Keratinocyte (primary cell): ENCODE data around the gene C19orf38. TPM values are rescaled to one million over a fixed set of nuclear protein-coding genes. Genes with fewer than 3 reads are reported as not detected.

Experiments used
- DNase-seq: peaks from one replicate; pipeline ENCODE4 v3.0.0-alpha.2; 2011; ENCODE audit warnings: low read depth, missing footprints, low spot score
- FAIRE-seq: peaks from 2 replicates; lab custom pipeline; 2011; peaks lifted over from hg19 to GRCh38; lab: Jason Lieb, UNC
- H2AFZ ChIP-seq: 2 replicates; pipeline ENCODE4 v1.6.0; 2012; ENCODE audit warnings: low read length, control low read depth, inconsistent platforms; ENCODE audit not compliant: control insufficient read depth
- H3K27ac ChIP-seq: 2 replicates; pipeline ENCODE4 v1.5.1; 2011; ENCODE audit warnings: low read length; ENCODE audit not compliant: control insufficient read depth, insufficient read depth
- H3K27me3 ChIP-seq: 3 replicates; pipeline ENCODE4 v1.6.0; 2011; ENCODE audit warnings: low read length; ENCODE audit not compliant: control insufficient read depth, insufficient read depth; ENCODE audit errors: extremely low read depth
- H3K36me3 ChIP-seq, 2 experiments: 2 replicates in 1 of 2; 3 replicates in 1 of 2; pipeline ENCODE4 v1.5.1; 2011; ENCODE audit warnings: low read length in 2 of 2, mild to moderate bottlenecking in 1 of 2; ENCODE audit not compliant: control insufficient read depth in 2 of 2, insufficient read depth in 2 of 2; ENCODE audit errors: extremely low read depth in 1 of 2
- H3K4me1 ChIP-seq: 3 replicates; pipeline ENCODE4 v1.5.1; 2011; ENCODE audit warnings: low read length; ENCODE audit not compliant: control insufficient read depth, insufficient read depth; ENCODE audit errors: extremely low read depth
- H3K4me2 ChIP-seq: 3 replicates; pipeline ENCODE4 v1.6.0; 2011; ENCODE audit warnings: low read depth, low read length; ENCODE audit not compliant: control insufficient read depth, insufficient read depth; ENCODE audit errors: extremely low read depth
- H3K4me3 ChIP-seq, 3 experiments: fragments of 200-600 bp in 1 of 3; sonication (generic) in 1 of 3; 2 replicates in 2 of 3; 3 replicates in 1 of 3; pipeline ENCODE4 v1.5.1; 2011 to 2016; ENCODE audit warnings: low read length in 3 of 3, mild to moderate bottlenecking in 3 of 3, control low read depth in 2 of 3, inconsistent platforms in 1 of 3, low read depth in 1 of 3, mixed read lengths in 1 of 3, mixed run types in 1 of 3, moderate library complexity in 1 of 3; ENCODE audit not compliant: control insufficient read depth in 2 of 3, insufficient read depth in 2 of 3; ENCODE audit errors: extremely low read depth in 1 of 3
- H3K79me2 ChIP-seq: 2 replicates; pipeline ENCODE4 v1.6.0; 2012; ENCODE audit warnings: low read length; ENCODE audit not compliant: control insufficient read depth, insufficient read depth
- H3K9ac ChIP-seq: 3 replicates; pipeline ENCODE4 v1.6.0; 2011; ENCODE audit warnings: low read length; ENCODE audit not compliant: control insufficient read depth, insufficient read depth; ENCODE audit errors: extremely low read depth
- H3K9me1 ChIP-seq: 3 replicates; pipeline ENCODE4 v1.6.0; 2011; ENCODE audit warnings: low read length; ENCODE audit not compliant: control insufficient read depth, insufficient read depth; ENCODE audit errors: extremely low read depth
- H3K9me3 ChIP-seq: 2 replicates; pipeline ENCODE4 v1.5.1; 2012; ENCODE audit warnings: low read depth, low read length; ENCODE audit not compliant: control insufficient read depth
- H4K20me1 ChIP-seq: 3 replicates; pipeline ENCODE4 v1.6.0; 2011; ENCODE audit warnings: low read length; ENCODE audit not compliant: control insufficient read depth, insufficient read depth; ENCODE audit errors: extremely low read depth
- EZH2 ChIP-seq: IDR thresholded peaks from one replicate; pipeline ENCODE4 v1.6.1; 2012; ENCODE audit warnings: inconsistent platforms, mild to moderate bottlenecking, low read length, moderate library complexity
- dilution Hi-C: fragments of 300-500 bp; cut with MboI; formaldehyde crosslinking; loops from one replicate; pipeline ENCODE4 v1.7.0; 2020; ENCODE audit warnings: low sequenced_read_pairs; ENCODE audit not compliant: extremely low pct_ligation_motif_present
- polyA plus RNA-seq, 5 experiments: library from polyadenylated mRNA; depleted of rRNA in 3 of 5; stranded (reverse) in 3 of 5; stranded (forward) in 1 of 5; unstranded in 1 of 5; fragments of >200 nt; gene quantifications; 1 replicate in 1 of 5; 2 replicates in 3 of 5; 3 replicates in 1 of 5; pipeline versions ENCODE4 v1.2.1 to v1.2.3, GENCODE V29; 2011 to 2012; ENCODE audit warnings: missing spikeins in 2 of 5, low read depth in 1 of 5, low replicate concordance in 1 of 5
- TF ChIP-seq, protein P1 (sequence below), 3 experiments: IDR thresholded peaks in 1 of 3; conservative IDR thresholded peaks in 1 of 3; optimal IDR thresholded peaks in 1 of 3; 2 replicates in 2 of 3; 3 replicates in 1 of 3; pipeline versions ENCODE3 to v1.5.1; 2011; ENCODE audit warnings: low read length in 3 of 3, mild to moderate bottlenecking in 3 of 3, moderate library complexity in 2 of 3, control low read depth in 1 of 3, inconsistent platforms in 1 of 3; ENCODE audit not compliant: insufficient read depth in 2 of 3; ENCODE audit errors: extremely low read depth in 1 of 3

Gene C19orf38
- polyA plus RNA-seq, 1 donor (not counting 4 experiments of a cell fraction or from before 2014, with no cell fraction given) = 0.14 TPM

- no peak for DNase-seq
- Histone ChIP-seq H3K9ac (no peak overlapping the region), H3K9me1 (no peaks in the 10 kb centered on the region), H3K27ac (no peak overlapping the region), H3K4me1 (no peaks in the 10 kb centered on the region), H3K79me2 (no peaks in the 10 kb centered on the region), H3K27me3 (no peaks in the 10 kb centered on the region), H3K4me3 (no peak overlapping the region), H3K36me3 (no peaks in the 10 kb centered on the region), H4K20me1 (no peaks in the 10 kb centered on the region), H3K9me3 (no peaks in the 10 kb centered on the region), H2AFZ (no peak overlapping the region), H3K4me2 (no peak overlapping the region)
- dilution Hi-C loops = no loop called here
- TF ChIP-seq, protein P1, sequence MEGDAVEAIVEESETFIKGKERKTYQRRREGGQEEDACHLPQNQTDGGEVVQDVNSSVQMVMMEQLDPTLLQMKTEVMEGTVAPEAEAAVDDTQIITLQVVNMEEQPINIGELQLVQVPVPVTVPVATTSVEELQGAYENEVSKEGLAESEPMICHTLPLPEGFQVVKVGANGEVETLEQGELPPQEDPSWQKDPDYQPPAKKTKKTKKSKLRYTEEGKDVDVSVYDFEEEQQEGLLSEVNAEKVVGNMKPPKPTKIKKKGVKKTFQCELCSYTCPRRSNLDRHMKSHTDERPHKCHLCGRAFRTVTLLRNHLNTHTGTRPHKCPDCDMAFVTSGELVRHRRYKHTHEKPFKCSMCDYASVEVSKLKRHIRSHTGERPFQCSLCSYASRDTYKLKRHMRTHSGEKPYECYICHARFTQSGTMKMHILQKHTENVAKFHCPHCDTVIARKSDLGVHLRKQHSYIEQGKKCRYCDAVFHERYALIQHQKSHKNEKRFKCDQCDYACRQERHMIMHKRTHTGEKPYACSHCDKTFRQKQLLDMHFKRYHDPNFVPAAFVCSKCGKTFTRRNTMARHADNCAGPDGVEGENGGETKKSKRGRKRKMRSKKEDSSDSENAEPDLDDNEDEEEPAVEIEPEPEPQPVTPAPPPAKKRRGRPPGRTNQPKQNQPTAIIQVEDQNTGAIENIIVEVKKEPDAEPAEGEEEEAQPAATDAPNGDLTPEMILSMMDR (optimal IDR thresholded peaks at IDR 0.05 in 1 of 3, IDR thresholded peaks at IDR 0.05 in 1 of 3, conservative IDR thresholded peaks at IDR 0.05 in 1 of 3; ENCODE audit: extremely low read depth in 1 of 3, insufficient read depth in 2 of 3, low read length in 3 of 3) = no peak
- TF ChIP-seq EZH2 = no peak
- no peak for FAIRE-seq
These were observed 4.7 kb downstream of the C19orf38 start for GRCh38 chr19:10852941-10853340.

- Histone ChIP-seq H3K9me1 (no peaks in the 10 kb centered on the region), H3K4me1 (no peaks in the 10 kb centered on the region), H3K27ac (no peak overlapping the region), H3K27me3 (no peaks in the 10 kb centered on the region), H3K36me3 (no peaks in the 10 kb centered on the region), H3K9me3 (no peaks in the 10 kb centered on the region), H3K9ac (no peak overlapping the region), H3K4me2 (no peak overlapping the region), H4K20me1 (no peaks in the 10 kb centered on the region), H3K79me2 (no peaks in the 10 kb centered on the region), H3K4me3 (no peak overlapping the region), H2AFZ (no peak overlapping the region)
- dilution Hi-C loops = no loop called here
- TF ChIP-seq, protein P1 (optimal IDR thresholded peaks at IDR 0.05 in 1 of 3, IDR thresholded peaks at IDR 0.05 in 1 of 3, conservative IDR thresholded peaks at IDR 0.05 in 1 of 3; ENCODE audit: extremely low read depth in 1 of 3, insufficient read depth in 2 of 3, low read length in 3 of 3) = no peak
- no peak for TF ChIP-seq EZH2
- FAIRE-seq (no peak), DNase-seq (no peak)
These were observed 6.3 kb downstream of the C19orf38 start for GRCh38 chr19:10854350-10855089.
